ELF-1 (cell line): ENCODE measurements around the gene FGFRL1.
A peak's percentile ranks its signal among the peaks of the same experiment; 100 is the strongest.

ENCODE experiments used
- DNase-seq: peaks from one replicate; pipeline ENCODE4 v3.0.0-alpha.2; 2016; ENCODE audit warnings: low read depth, low spot score

Gene FGFRL1

GRCh38 chr4:1011022-1011665 lies at the start of gene FGFRL1:
Gene FGFRL1 (plus strand): TSS chr4:1011626. CDS start chr4:1012486, 860 bp downstream.
- DNase-seq: peak; percentile 65

GRCh38 chr4:962231-963208 lies 48.9 kb upstream of the FGFRL1 start:
- DNase-seq: no peak

- DNase-seq: no peak
Measured at GRCh38 chr4:963276-964225, 47.9 kb upstream of the FGFRL1 start.

GRCh38 chr4:964346-965025 lies 46.9 kb upstream of the FGFRL1 start:
- DNase-seq: no peak

GRCh38 chr4:965048-965765 lies 46.2 kb upstream of the FGFRL1 start:
- no peak for DNase-seq

GRCh38 chr4:965766-966134 lies 45.7 kb upstream of the FGFRL1 start:
- DNase-seq: no peak

- no peak for DNase-seq
Measured at GRCh38 chr4:966266-967112, 44.9 kb upstream of the FGFRL1 start.

- DNase-seq: no peak
Measured at GRCh38 chr4:967113-968104, 44.0 kb upstream of the FGFRL1 start.

- no peak for DNase-seq
Measured at GRCh38 chr4:968221-968620, 43.2 kb upstream of the FGFRL1 start.

GRCh38 chr4:968621-969394 lies 42.6 kb upstream of the FGFRL1 start:
- no peak for DNase-seq

- DNase-seq: no peak
Measured at GRCh38 chr4:970046-970745, 41.2 kb upstream of the FGFRL1 start.

- DNase-seq: no peak
Measured at GRCh38 chr4:970854-971520, 40.4 kb upstream of the FGFRL1 start.

- no peak for DNase-seq
Measured at GRCh38 chr4:971666-972500, 39.5 kb upstream of the FGFRL1 start.

- DNase-seq: no peak
Measured at GRCh38 chr4:972651-973424, 38.6 kb upstream of the FGFRL1 start.
